HCT116 (cell line): ENCODE data around the gene RFX8. TPM values are rescaled to one million over a fixed set of nuclear protein-coding genes. Genes with fewer than 3 reads are reported as not detected.

Source experiments
- ATAC-seq: fragments of 200-7000 bp; cut with Tn5 transposase; 2 replicates; pipeline ENCODE4 v1.9.1; 2020; ENCODE audit warnings: mild to moderate bottlenecking, moderate library complexity
- BruUV-seq: library from RNA; stranded (reverse); fragments of 400-500 nt; replicated peaks from 2 replicates; lab custom pipeline; 2021; lab: Mats Ljungman, UMichigan
- CTCF ChIA-PET: fragments of 300-600 bp; sonication (Branson Sonifier 250); formaldehyde crosslinking; loops from one replicate; lab custom pipeline; 2021; ENCODE audit warnings: antibody characterized with exemption; lab: Charles Lee
- POLR2A ChIA-PET: fragments of 300-600, 350-600 bp; sonication (Branson Sonifier 250); formaldehyde crosslinking; loops from one replicate; lab custom pipeline; 2021; ENCODE audit warnings: antibody characterized with exemption; lab: Charles Lee
- RAD21 ChIA-PET, 2 experiments: fragments of 300-600 bp; sonication (Branson Sonifier 250); formaldehyde crosslinking; loops; one replicate each; lab custom pipeline; 2023; ENCODE audit warnings: low total read pairs in 2 of 2; ENCODE audit not compliant: uncharacterized antibody in 2 of 2, unreplicated experiment in 2 of 2, low non-redundant PET in 1 of 2; lab: Charles Lee
- DNase-seq: peaks from one replicate; pipeline ENCODE4 v3.0.0-alpha.2; 2010; ENCODE audit warnings: low read depth, low spot score
- H2AFZ ChIP-seq: fragments of 200-600 bp; shearing (Covaris generic), sonication (generic); 2 replicates; pipeline ENCODE4 v1.6.1; 2017; ENCODE audit warnings: low read depth, mixed run types, mixed read lengths, antibody characterized with exemption, low read length; ENCODE audit not compliant: poor library complexity, severe bottlenecking
- H3K27ac ChIP-seq: 2 replicates; pipeline ENCODE4 v1.5.1; 2012; ENCODE audit warnings: low read depth, low read length
- H3K27me3 ChIP-seq: fragments of 200-600 bp; sonication (generic); 2 replicates; pipeline ENCODE4 v1.6.1; 2016; ENCODE audit warnings: mixed run types, low read length, mixed read lengths; ENCODE audit not compliant: insufficient read depth
- H3K36me3 ChIP-seq, 2 experiments: fragments of 200-500 bp in 1 of 2; fragments of 200-600 bp in 1 of 2; sonication (Bioruptor generic) in 1 of 2; sonication (generic) in 1 of 2; 2 replicates each; pipeline versions ENCODE4 v1.5.1 to v1.6.1; 2014 to 2016; ENCODE audit warnings: low read length in 2 of 2, inconsistent platforms in 1 of 2, mixed read lengths in 1 of 2, mixed run types in 1 of 2; ENCODE audit not compliant: insufficient read depth in 2 of 2, control insufficient read depth in 1 of 2
- H3K4me1 ChIP-seq, 2 experiments: fragments of 200-600 bp in 1 of 2; sonication (generic) in 1 of 2; 2 replicates each; pipeline versions ENCODE4 v1.5.1 to v1.6.1; 2012 to 2017; ENCODE audit warnings: low read length in 2 of 2, inconsistent platforms in 1 of 2, mild to moderate bottlenecking in 1 of 2, mixed read lengths in 1 of 2, mixed run types in 1 of 2, moderate library complexity in 1 of 2; ENCODE audit not compliant: insufficient read depth in 2 of 2, control insufficient read depth in 1 of 2
- H3K4me2 ChIP-seq: fragments of 200-600 bp; sonication (generic); 2 replicates; pipeline ENCODE4 v1.6.1; 2017; ENCODE audit warnings: mixed run types, low read length, mixed read lengths
- H3K4me3 ChIP-seq, 2 experiments: fragments of 200-600 bp in 1 of 2; sonication (generic) in 1 of 2; replicated peaks in 1 of 2; 2 replicates each; pipeline ENCODE4 v1.5.1; 2011 to 2016; ENCODE audit warnings: low read length in 2 of 2, control low read depth in 1 of 2, low read depth in 1 of 2, mild to moderate bottlenecking in 1 of 2, mixed read lengths in 1 of 2, mixed run types in 1 of 2
- H3K79me2 ChIP-seq: fragments of 200-600 bp; sonication (generic); 2 replicates; pipeline ENCODE4 v1.6.1; 2017; ENCODE audit warnings: mild to moderate bottlenecking, mixed run types, low read length, moderate library complexity, mixed read lengths; ENCODE audit not compliant: insufficient read depth
- H3K9ac ChIP-seq: fragments of 200-600 bp; sonication (generic); 2 replicates; pipeline ENCODE4 v1.6.1; 2016; ENCODE audit warnings: low read length, mixed read lengths
- H3K9me2 ChIP-seq: fragments of 200-600 bp; sonication (generic), shearing (Covaris generic); 2 replicates; pipeline ENCODE4 v1.6.1; 2017; ENCODE audit warnings: mixed run types, mild to moderate bottlenecking, moderate library complexity; ENCODE audit not compliant: insufficient read depth
- H3K9me3 ChIP-seq, 2 experiments: fragments of 200-500 bp in 1 of 2; fragments of 200-600 bp in 1 of 2; sonication (Bioruptor generic) in 1 of 2; sonication (generic) in 1 of 2; 2 replicates each; pipeline ENCODE4 v1.6.1; 2014 to 2017; ENCODE audit warnings: low read length in 2 of 2, mixed read lengths in 2 of 2, inconsistent platforms in 1 of 2, low read depth in 1 of 2, mild to moderate bottlenecking in 1 of 2, mixed run types in 1 of 2, moderate library complexity in 1 of 2; ENCODE audit not compliant: control insufficient read depth in 1 of 2, insufficient read depth in 1 of 2
- H4K20me1 ChIP-seq: fragments of 200-600 bp; sonication (generic), shearing (Covaris generic); 2 replicates; pipeline ENCODE4 v1.6.1; 2017; ENCODE audit warnings: mixed run types, mild to moderate bottlenecking, moderate library complexity; ENCODE audit not compliant: insufficient read depth
- ATF3 ChIP-seq: IDR thresholded peaks from 2 replicates; pipeline ENCODE4 v1.6.1; 2012
- CBX3 ChIP-seq: IDR thresholded peaks from 2 replicates; pipeline ENCODE4 v1.6.1; 2012; ENCODE audit warnings: low read depth
- CEBPB ChIP-seq: IDR thresholded peaks from 2 replicates; pipeline ENCODE4 v1.6.1; 2012; ENCODE audit warnings: low read depth
- EZH2 ChIP-seq: fragments of 200-600 bp; sonication (generic); IDR thresholded peaks from 2 replicates; pipeline ENCODE4 v1.6.1; 2017; ENCODE audit warnings: antibody characterized with exemption, mixed run types
- EZH2phosphoT487 ChIP-seq: fragments of 200-600 bp; IDR thresholded peaks from 2 replicates; pipeline ENCODE4 v1.6.1; 2018; ENCODE audit warnings: antibody characterized with exemption, borderline replicate concordance
- FOSL1 ChIP-seq: IDR thresholded peaks from 2 replicates; pipeline ENCODE4 v1.6.1; 2012; ENCODE audit warnings: low read depth
- JUND ChIP-seq: IDR thresholded peaks from 2 replicates; pipeline ENCODE4 v1.6.1; 2012
- POLR2AphosphoS5 ChIP-seq: IDR thresholded peaks from 2 replicates; pipeline ENCODE4 v1.6.1; 2011; ENCODE audit warnings: mild to moderate bottlenecking, low read depth, low read length, moderate library complexity
- RAD21 ChIP-seq: IDR thresholded peaks from 2 replicates; pipeline ENCODE4 v1.6.1; 2012; ENCODE audit warnings: low read depth, mild to moderate bottlenecking
- REST ChIP-seq: IDR thresholded peaks from 2 replicates; pipeline ENCODE4 v1.6.1; 2012; ENCODE audit warnings: low read depth
- SIN3A ChIP-seq: IDR thresholded peaks from 2 replicates; pipeline ENCODE4 v1.6.1; 2012; ENCODE audit warnings: low read depth
- SP1 ChIP-seq: IDR thresholded peaks from 2 replicates; pipeline ENCODE4 v1.6.1; 2012; ENCODE audit warnings: low read depth
- YY1 ChIP-seq: IDR thresholded peaks from 2 replicates; pipeline ENCODE4 v1.6.1; 2011; ENCODE audit warnings: low read length, low read depth, moderate library complexity, mild to moderate bottlenecking; ENCODE audit not compliant: insufficient replicate concordance; ENCODE audit errors: extremely low read depth
- ZFX ChIP-seq: fragments of 450-650 bp; IDR thresholded peaks from 2 replicates; pipeline ENCODE4 v1.6.1; 2017
- ZNF274 ChIP-seq: fragments of 200-500 bp; sonication (Bioruptor generic); IDR thresholded peaks from 2 replicates; pipeline ENCODE4 v1.6.1; 2014; ENCODE audit warnings: mild to moderate bottlenecking, low read depth, low read length, inconsistent platforms
- intact Hi-C: fragments of 100-400 bp; cut with micrococcal nuclease; formaldehyde crosslinking; loops from 2 replicates; pipeline ENCODE4 v1.10.0; 2022
- total RNA-seq: library from RNA; stranded (reverse); gene quantifications from one replicate; pipeline ENCODE4 v1.2.1, GENCODE V29; 2021; ENCODE audit not compliant: unreplicated experiment
- TF ChIP-seq, protein P1 (sequence below), 3 experiments: fragments of 200-600 bp in 1 of 3; sonication (generic) in 1 of 3; IDR thresholded peaks in 2 of 3; conservative IDR thresholded peaks in 1 of 3; 2 replicates each; pipeline ENCODE4 v1.5.1; 2012 to 2017; ENCODE audit warnings: low read depth in 2 of 3, low read length in 2 of 3, antibody characterized with exemption in 1 of 3, borderline replicate concordance in 1 of 3, control low read depth in 1 of 3, mild to moderate bottlenecking in 1 of 3, mixed read lengths in 1 of 3, mixed run types in 1 of 3, moderate library complexity in 1 of 3; ENCODE audit not compliant: insufficient read depth in 1 of 3

RFX8 gene
- total RNA-seq, 1 experiment from 2014 or later: not detected

DNA sequence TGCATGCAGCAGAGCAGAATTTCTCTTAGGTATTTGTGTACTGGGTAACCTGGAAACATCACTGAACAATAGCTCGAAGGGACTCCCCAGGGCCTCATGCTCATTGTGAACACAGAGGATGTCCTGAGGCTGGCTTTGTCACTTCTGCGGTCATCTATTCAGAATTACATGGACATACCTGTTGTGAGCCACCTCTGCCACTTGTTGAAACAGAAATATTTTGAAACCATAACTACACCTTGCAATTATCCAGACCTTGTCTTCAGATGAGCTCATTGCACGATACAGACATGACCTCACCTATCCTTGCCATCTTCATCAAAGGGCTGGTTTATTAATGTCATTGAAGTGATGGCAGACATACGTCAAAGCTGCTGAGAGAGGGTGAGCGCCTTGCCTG, 64.2 kb downstream of the RFX8 start:
- no peak overlapping the region for H2AFZ ChIP-seq
- ChIA-PET RAD21 (interaction anchor here in 1 of 2 experiments (1.0 kb wide), 1 partner anchor 68 kb away, joined by 3 read pairs; no protein-coding TSS in a partner anchor), CTCF (no interaction called here), POLR2A (no interaction called here)
- DNase-seq (no peak), ATAC-seq (no peak)
- no peaks in the 10 kb centered on the region for H3K79me2 ChIP-seq
- no peak overlapping the region for H3K4me3 ChIP-seq
- no peak overlapping the region for H3K27ac ChIP-seq
- no peaks in the 10 kb centered on the region for H3K9me3 ChIP-seq
- H3K9ac ChIP-seq: no peak overlapping the region
- H3K27me3 ChIP-seq: no peaks in the 10 kb centered on the region
- TF ChIP-seq RAD21 (no peak), REST (no peak), FOSL1 (no peak), CBX3 (no peak), ATF3 (no peak), SIN3A (no peak), YY1 (no peak), SP1 (no peak), EZH2 (no peak), ZFX (no peak), ZNF274 (no peak), POLR2AphosphoS5 (no peak), CEBPB (no peak), JUND (no peak), EZH2phosphoT487 (no peak)
- TF ChIP-seq, protein P1, sequence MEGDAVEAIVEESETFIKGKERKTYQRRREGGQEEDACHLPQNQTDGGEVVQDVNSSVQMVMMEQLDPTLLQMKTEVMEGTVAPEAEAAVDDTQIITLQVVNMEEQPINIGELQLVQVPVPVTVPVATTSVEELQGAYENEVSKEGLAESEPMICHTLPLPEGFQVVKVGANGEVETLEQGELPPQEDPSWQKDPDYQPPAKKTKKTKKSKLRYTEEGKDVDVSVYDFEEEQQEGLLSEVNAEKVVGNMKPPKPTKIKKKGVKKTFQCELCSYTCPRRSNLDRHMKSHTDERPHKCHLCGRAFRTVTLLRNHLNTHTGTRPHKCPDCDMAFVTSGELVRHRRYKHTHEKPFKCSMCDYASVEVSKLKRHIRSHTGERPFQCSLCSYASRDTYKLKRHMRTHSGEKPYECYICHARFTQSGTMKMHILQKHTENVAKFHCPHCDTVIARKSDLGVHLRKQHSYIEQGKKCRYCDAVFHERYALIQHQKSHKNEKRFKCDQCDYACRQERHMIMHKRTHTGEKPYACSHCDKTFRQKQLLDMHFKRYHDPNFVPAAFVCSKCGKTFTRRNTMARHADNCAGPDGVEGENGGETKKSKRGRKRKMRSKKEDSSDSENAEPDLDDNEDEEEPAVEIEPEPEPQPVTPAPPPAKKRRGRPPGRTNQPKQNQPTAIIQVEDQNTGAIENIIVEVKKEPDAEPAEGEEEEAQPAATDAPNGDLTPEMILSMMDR (IDR thresholded peaks at IDR 0.05 in 2 of 3, conservative IDR thresholded peaks at IDR 0.05 in 1 of 3; ENCODE audit: borderline replicate concordance in 1 of 3, insufficient read depth in 1 of 3, low read depth in 2 of 3, low read length in 2 of 3): no peak
- H3K4me2 ChIP-seq: no peak overlapping the region
- no peaks in the 10 kb centered on the region for H4K20me1 ChIP-seq
- H3K36me3 ChIP-seq: no peaks in the 10 kb centered on the region
- intact Hi-C loops: loop anchor here (10.0 kb wide), 1 partner anchor 574 kb away; no protein-coding TSS in a partner anchor
- no peaks in the 10 kb centered on the region for H3K4me1 ChIP-seq
- BruUV-seq: no TSS peak
- no peaks in the 10 kb centered on the region for H3K9me2 ChIP-seq
